Mucosa of rectum (tissue), 2 donors: ENCODE measurements around the gene SSX4B.
"Not testable (repeated sequence)": the region's sequence is repeated elsewhere in the genome, so short reads cannot be mapped to it uniquely, and the experiment has no call there.

Experiments used
- H3K27ac ChIP-seq, 2 donors: one replicate each; pipeline ENCODE4 v1.7.0; 2013; ENCODE audit warnings: inconsistent platforms in 2 of 2, low read depth in 2 of 2, low read length in 2 of 2
- H3K27me3 ChIP-seq, 2 donors: one replicate each; pipeline ENCODE4 v1.7.0; 2013; ENCODE audit warnings: low read length in 2 of 2; ENCODE audit not compliant: control insufficient read depth in 2 of 2, insufficient read depth in 2 of 2
- H3K36me3 ChIP-seq, 2 donors: one replicate each; pipeline ENCODE4 v1.7.0; 2013; ENCODE audit warnings: low read length in 2 of 2; ENCODE audit not compliant: control insufficient read depth in 2 of 2, insufficient read depth in 2 of 2
- H3K4me1 ChIP-seq, 2 donors: one replicate each; pipeline ENCODE4 v1.7.0; 2013; ENCODE audit warnings: low read length in 2 of 2, mild to moderate bottlenecking in 1 of 2; ENCODE audit not compliant: control insufficient read depth in 2 of 2, insufficient read depth in 2 of 2
- H3K4me3 ChIP-seq, 2 donors: one replicate each; pipeline ENCODE4 v1.7.0; 2013; ENCODE audit warnings: low read length in 2 of 2
- H3K9ac ChIP-seq, 2 donors: one replicate each; pipeline ENCODE4 v1.7.0; 2013; ENCODE audit warnings: low read length in 2 of 2, low read depth in 1 of 2, mild to moderate bottlenecking in 1 of 2
- H3K9me3 ChIP-seq, 2 donors: one replicate each; pipeline ENCODE4 v1.7.0; 2013; ENCODE audit warnings: low read length in 2 of 2; ENCODE audit not compliant: control insufficient read depth in 2 of 2
- donor health status: healthy.
- donor health status: Normal muscosa, but diverticular disease.

The SSX4B gene

GRCh38 chrX:48411860-48412259 lies at the start of gene SSX4B:
TSS of gene SSX4B (minus strand) at chrX:48411960. CDS start at chrX:48411372, 588 bp downstream.
- not testable (repeated sequence) for H3K9me3 ChIP-seq, H3K9ac ChIP-seq, H3K27ac ChIP-seq, H3K4me1 ChIP-seq, H3K4me3 ChIP-seq, H3K36me3 ChIP-seq, H3K27me3 ChIP-seq

GRCh38 chrX:48460606-48461005 lies 48.8 kb upstream of the SSX4B start:
- Histone ChIP-seq H3K36me3 (no peaks in the 10 kb centered on the region), H3K27me3 (no peaks in the 10 kb centered on the region), H3K4me1 (no peaks in the 10 kb centered on the region), H3K9me3 (no peaks in the 10 kb centered on the region), H3K9ac (no peak overlapping the region), H3K27ac (no peak overlapping the region), H3K4me3 (no peak overlapping the region)

GRCh38 chrX:48460031-48460430 lies 48.3 kb upstream of the SSX4B start:
- Histone ChIP-seq H3K36me3 (no peaks in the 10 kb centered on the region), H3K9ac (no peak overlapping the region), H3K27ac (no peak overlapping the region), H3K27me3 (no peaks in the 10 kb centered on the region), H3K4me3 (no peak overlapping the region), H3K4me1 (no peaks in the 10 kb centered on the region), H3K9me3 (no peaks in the 10 kb centered on the region)

- Histone ChIP-seq H3K36me3 (no peaks in the 10 kb centered on the region), H3K9me3 (no peaks in the 10 kb centered on the region), H3K9ac (no peak overlapping the region), H3K27me3 (no peaks in the 10 kb centered on the region), H3K4me1 (no peaks in the 10 kb centered on the region), H3K27ac (no peak overlapping the region), H3K4me3 (no peak overlapping the region)
Observed at GRCh38 chrX:48459483-48459882, 47.7 kb upstream of the SSX4B start.

GRCh38 chrX:48458711-48459110 lies 47.0 kb upstream of the SSX4B start:
- no peaks in the 10 kb centered on the region for H3K4me1 ChIP-seq
- H3K36me3 ChIP-seq: no peaks in the 10 kb centered on the region
- no peaks in the 10 kb centered on the region for H3K27me3 ChIP-seq
- no peak overlapping the region for H3K27ac ChIP-seq
- H3K9me3 ChIP-seq: no peaks in the 10 kb centered on the region
- no peak overlapping the region for H3K9ac ChIP-seq
- no peak overlapping the region for H3K4me3 ChIP-seq

- H3K4me1 ChIP-seq: no peaks in the 10 kb centered on the region
- H3K9ac ChIP-seq: no peak overlapping the region
- no peaks in the 10 kb centered on the region for H3K27me3 ChIP-seq
- no peaks in the 10 kb centered on the region for H3K9me3 ChIP-seq
- H3K4me3 ChIP-seq: no peak overlapping the region
- H3K27ac ChIP-seq: no peak overlapping the region
- no peaks in the 10 kb centered on the region for H3K36me3 ChIP-seq
Observed at GRCh38 chrX:48456628-48457331, 45.0 kb upstream of the SSX4B start.

- H3K27ac ChIP-seq: no peak overlapping the region
- no peaks in the 10 kb centered on the region for H3K9me3 ChIP-seq
- H3K9ac ChIP-seq: no peak overlapping the region
- H3K27me3 ChIP-seq: peaks cover 0 to 2% of the 10 kb centered on the region in 2 donors
- no peak overlapping the region for H3K4me3 ChIP-seq
- H3K36me3 ChIP-seq: no peaks in the 10 kb centered on the region
- H3K4me1 ChIP-seq: no peaks in the 10 kb centered on the region
Observed at GRCh38 chrX:48451708-48452107, 39.9 kb upstream of the SSX4B start.

- Histone ChIP-seq H3K4me1 (no peaks in the 10 kb centered on the region), H3K36me3 (no peaks in the 10 kb centered on the region), H3K9ac (no peak overlapping the region), H3K27me3 (peaks cover 0 to 2% of the 10 kb centered on the region in 2 donors), H3K9me3 (no peaks in the 10 kb centered on the region), H3K4me3 (no peak overlapping the region), H3K27ac (no peak overlapping the region)
Observed at GRCh38 chrX:48450076-48450475, 38.3 kb upstream of the SSX4B start.

GRCh38 chrX:48447201-48447600 lies 35.4 kb upstream of the SSX4B start:
- not testable (repeated sequence) for H3K27ac ChIP-seq, H3K36me3 ChIP-seq, H3K9ac ChIP-seq, H3K9me3 ChIP-seq, H3K27me3 ChIP-seq, H3K4me1 ChIP-seq, H3K4me3 ChIP-seq

- H3K27ac ChIP-seq, H3K9me3 ChIP-seq, H3K27me3 ChIP-seq, H3K36me3 ChIP-seq, H3K4me1 ChIP-seq, H3K9ac ChIP-seq, H3K4me3 ChIP-seq: not testable (repeated sequence)
Observed at GRCh38 chrX:48433713-48434112, 22.0 kb upstream of the SSX4B start.

- H3K9me3 ChIP-seq, H3K27me3 ChIP-seq, H3K27ac ChIP-seq, H3K9ac ChIP-seq, H3K36me3 ChIP-seq, H3K4me3 ChIP-seq, H3K4me1 ChIP-seq: not testable (repeated sequence)
Observed at GRCh38 chrX:48430166-48430565, 18.4 kb upstream of the SSX4B start.
